ENCODE data around the gene TRIM52. TPM values are rescaled to one million over a fixed set of nuclear protein-coding genes. Genes with fewer than 3 reads are reported as not detected.

Gene TRIM52
- total RNA-seq, 1 experiment from 2014 or later: 7.8 TPM

GRCh38 chr5:181243564-181244343 is 17.2 kb downstream of the TRIM52 start, which contains the start of gene RACK1 (continued):
- TF ChIP-seq, protein P1, sequence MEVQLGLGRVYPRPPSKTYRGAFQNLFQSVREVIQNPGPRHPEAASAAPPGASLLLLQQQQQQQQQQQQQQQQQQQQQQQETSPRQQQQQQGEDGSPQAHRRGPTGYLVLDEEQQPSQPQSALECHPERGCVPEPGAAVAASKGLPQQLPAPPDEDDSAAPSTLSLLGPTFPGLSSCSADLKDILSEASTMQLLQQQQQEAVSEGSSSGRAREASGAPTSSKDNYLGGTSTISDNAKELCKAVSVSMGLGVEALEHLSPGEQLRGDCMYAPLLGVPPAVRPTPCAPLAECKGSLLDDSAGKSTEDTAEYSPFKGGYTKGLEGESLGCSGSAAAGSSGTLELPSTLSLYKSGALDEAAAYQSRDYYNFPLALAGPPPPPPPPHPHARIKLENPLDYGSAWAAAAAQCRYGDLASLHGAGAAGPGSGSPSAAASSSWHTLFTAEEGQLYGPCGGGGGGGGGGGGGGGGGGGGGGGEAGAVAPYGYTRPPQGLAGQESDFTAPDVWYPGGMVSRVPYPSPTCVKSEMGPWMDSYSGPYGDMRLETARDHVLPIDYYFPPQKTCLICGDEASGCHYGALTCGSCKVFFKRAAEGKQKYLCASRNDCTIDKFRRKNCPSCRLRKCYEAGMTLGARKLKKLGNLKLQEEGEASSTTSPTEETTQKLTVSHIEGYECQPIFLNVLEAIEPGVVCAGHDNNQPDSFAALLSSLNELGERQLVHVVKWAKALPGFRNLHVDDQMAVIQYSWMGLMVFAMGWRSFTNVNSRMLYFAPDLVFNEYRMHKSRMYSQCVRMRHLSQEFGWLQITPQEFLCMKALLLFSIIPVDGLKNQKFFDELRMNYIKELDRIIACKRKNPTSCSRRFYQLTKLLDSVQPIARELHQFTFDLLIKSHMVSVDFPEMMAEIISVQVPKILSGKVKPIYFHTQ (CRISPR knock-in tag; IDR thresholded peaks at IDR 0.05): 0 out of 2 replicates have a peak, but pooled peaks have one; percentile 32
- TF ChIP-seq AFF4 (CRISPR knock-in tag; IDR thresholded peaks at IDR 0.05; ENCODE audit: borderline replicate concordance) (no peak), ZNF281 (CRISPR knock-in tag; IDR thresholded peaks at IDR 0.05) (no peak), HMGA2 (CRISPR knock-in tag; IDR thresholded peaks at IDR 0.05) (no peak), SOX15 (CRISPR knock-in tag; IDR thresholded peaks at IDR 0.05) (no peak), TCF7 (CRISPR knock-in tag; IDR thresholded peaks at IDR 0.05; ENCODE audit: low read depth) (no peak), ZSCAN18 (CRISPR knock-in tag; IDR thresholded peaks at IDR 0.05) (no peak), HMGXB4 (CRISPR knock-in tag; IDR thresholded peaks at IDR 0.05) (peak; percentile 83; the same call in 1 of the 2 replicates), ATF6 (CRISPR knock-in tag; IDR thresholded peaks at IDR 0.05) (no peak)
- TF ChIP-seq, protein P2, sequence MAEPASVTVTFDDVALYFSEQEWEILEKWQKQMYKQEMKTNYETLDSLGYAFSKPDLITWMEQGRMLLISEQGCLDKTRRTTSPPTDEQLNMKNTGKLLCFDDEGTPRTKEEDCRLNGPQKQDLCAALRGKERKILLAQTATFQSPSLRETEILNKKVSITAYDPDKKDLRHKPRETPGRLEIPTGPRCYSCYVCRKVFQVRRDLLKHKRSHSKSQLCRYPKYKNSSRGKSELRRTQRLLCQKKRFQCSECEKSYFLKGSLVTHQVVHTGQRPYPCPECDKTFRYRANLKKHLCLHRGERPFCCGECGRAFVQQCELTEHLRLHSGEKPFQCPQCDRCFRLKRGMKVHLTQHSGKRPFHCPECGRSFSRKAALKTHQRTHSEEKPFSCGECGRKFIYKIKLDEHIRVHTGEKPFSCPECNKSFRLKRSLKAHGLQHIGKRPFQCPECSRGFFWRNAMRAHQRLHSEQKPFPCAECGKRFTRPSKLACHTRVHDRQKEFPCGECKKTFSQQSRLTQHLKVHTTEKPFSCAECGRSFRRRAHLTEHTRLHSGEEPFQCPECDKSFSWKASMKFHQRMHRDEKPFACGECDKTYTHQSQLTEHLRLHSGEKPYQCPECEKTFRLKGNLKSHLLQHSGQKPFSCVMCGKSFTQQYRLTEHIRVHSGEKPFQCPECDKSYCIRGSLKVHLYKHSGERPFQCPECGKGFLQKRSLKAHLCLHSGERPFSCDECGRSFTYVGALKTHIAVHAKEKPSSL (CRISPR knock-in tag; conservative IDR thresholded peaks at IDR 0.05): no peak
